ENCODE results near the gene CFAP90. TPM values are rescaled to one million over a fixed set of nuclear protein-coding genes. Genes with fewer than 3 reads are reported as not detected.

CFAP90 gene
- total and polyA plus RNA-seq, 2 experiments from 2014 or later, result 0.83 TPM; not detected in 1

GRCh38 chr5:7794311-7794710, 56.6 kb downstream of the CFAP90 start:
- Histone ChIP-seq H3K4me1 (ENCODE audit: low read depth) (no peaks in the 10 kb centered on the region), H3K36me3 (no peaks in the 10 kb centered on the region), H3K27me3 (no peaks in the 10 kb centered on the region), H3K27ac (no peak overlapping the region), H3K9me3 (ENCODE audit: low read depth) (no peaks in the 10 kb centered on the region), H3K4me3 (no peak overlapping the region)
- no peak for TF ChIP-seq CTCF (IDR thresholded peaks at IDR 0.05; ENCODE audit: low read depth, low read length)
- DNase-seq (ENCODE audit: low read depth in 1 of 2, low spot score in 1 of 2), result no peak

GRCh38 chr5:7793895-7794294, 57.0 kb downstream of the CFAP90 start:
- no peak for DNase-seq (ENCODE audit: low read depth in 1 of 2, low spot score in 1 of 2)
- no peak for TF ChIP-seq CTCF (IDR thresholded peaks at IDR 0.05; ENCODE audit: low read depth, low read length)
- no peaks in the 10 kb centered on the region for H3K27me3 ChIP-seq
- H3K36me3 ChIP-seq, result no peaks in the 10 kb centered on the region
- no peaks in the 10 kb centered on the region for H3K9me3 ChIP-seq (ENCODE audit: low read depth)
- no peak overlapping the region for H3K27ac ChIP-seq
- H3K4me1 ChIP-seq (ENCODE audit: low read depth), result no peaks in the 10 kb centered on the region
- H3K4me3 ChIP-seq, result no peak overlapping the region

- Histone ChIP-seq H3K9me3 (ENCODE audit: low read depth) (no peaks in the 10 kb centered on the region), H3K27ac (no peak overlapping the region), H3K36me3 (no peaks in the 10 kb centered on the region), H3K4me1 (ENCODE audit: low read depth) (no peaks in the 10 kb centered on the region), H3K4me3 (no peak overlapping the region), H3K27me3 (no peaks in the 10 kb centered on the region)
- no peak for TF ChIP-seq CTCF (IDR thresholded peaks at IDR 0.05; ENCODE audit: low read depth, low read length)
- no peak for DNase-seq (ENCODE audit: low read depth in 1 of 2, low spot score in 1 of 2)
Measured at GRCh38 chr5:7789567-7789966, 61.4 kb downstream of the CFAP90 start.

GRCh38 chr5:7787770-7788169, 63.2 kb downstream of the CFAP90 start:
- Histone ChIP-seq H3K4me3 (no peak overlapping the region), H3K4me1 (ENCODE audit: low read depth) (no peaks in the 10 kb centered on the region), H3K36me3 (no peaks in the 10 kb centered on the region), H3K27ac (no peak overlapping the region), H3K9me3 (ENCODE audit: low read depth) (no peaks in the 10 kb centered on the region), H3K27me3 (no peaks in the 10 kb centered on the region)
- no peak for DNase-seq (ENCODE audit: low read depth in 1 of 2, low spot score in 1 of 2)
- no peak for TF ChIP-seq CTCF (IDR thresholded peaks at IDR 0.05; ENCODE audit: low read depth, low read length)

GRCh38 chr5:7784683-7785380, 66.1 kb downstream of the CFAP90 start:
- no peak for DNase-seq (ENCODE audit: low read depth in 1 of 2, low spot score in 1 of 2)
- Histone ChIP-seq H3K9me3 (ENCODE audit: low read depth) (no peaks in the 10 kb centered on the region), H3K4me1 (ENCODE audit: low read depth) (no peaks in the 10 kb centered on the region), H3K4me3 (no peak overlapping the region), H3K36me3 (no peaks in the 10 kb centered on the region), H3K27ac (no peak overlapping the region), H3K27me3 (no peaks in the 10 kb centered on the region)
- TF ChIP-seq CTCF (IDR thresholded peaks at IDR 0.05; ENCODE audit: low read depth, low read length), result no peak

Measured in cardiac muscle cell (in vitro differentiated cells and primary cell).